ENCODE results near the gene PDE5A. TPM values are rescaled to one million over a fixed set of nuclear protein-coding genes. Genes with fewer than 3 reads are reported as not detected.
A peak's percentile ranks its signal among the peaks of the same experiment; 100 is the strongest.

The PDE5A gene
- total and polyA plus RNA-seq, 4 experiments from 2014 or later = 1.00 to 7.0 (median 2.4) TPM

- H3K4me1 Mint-ChIP-seq = peaks cover 7 to 26% (median 16%) of the 10 kb centered on the region in 4 donors
These were observed 1.0 kb downstream of the PDE5A start for GRCh38 chr4:119627267-119628255.

DNA sequence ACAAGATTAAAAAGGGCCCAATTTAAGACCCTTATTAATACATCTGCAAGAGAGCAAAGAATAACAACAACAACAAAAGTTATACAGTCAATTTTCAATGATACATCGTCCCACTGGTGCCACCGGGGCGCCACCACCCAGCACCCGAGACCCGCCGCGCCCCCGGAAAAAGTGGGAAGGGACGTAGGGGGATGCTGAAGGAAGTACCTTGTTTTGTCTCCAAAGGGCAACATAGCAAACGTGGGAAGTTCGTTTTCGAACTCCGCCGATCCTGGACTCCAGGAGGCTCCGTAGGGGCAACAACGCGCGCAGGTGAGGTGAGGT lies 1.7 kb downstream of the PDE5A start:
- CTCF ChIA-PET (ENCODE audit: partially characterized antibody) = interaction anchor here (0.6 to 2.5 kb wide), 6 partner anchors 10 to 1433 kb away, joined by 3 to 18 read pairs (median 3); no protein-coding TSS in a partner anchor
- POLR2A ChIA-PET (ENCODE audit: partially characterized antibody) = interaction anchor here (2.0 kb wide), 1 partner anchor 327 kb away, joined by 7 read pairs; a partner anchor contains a TSS
- peaks cover 7 to 26% (median 16%) of the 10 kb centered on the region in 4 donors for H3K4me1 Mint-ChIP-seq
- H3K9me3 ChIP-seq (ENCODE audit: control insufficient read depth in 1 of 2, low read length in 2 of 2) = no peaks in the 10 kb centered on the region
- peaks cover 16% of the 10 kb centered on the region for H3K4me1 ChIP-seq (ENCODE audit: insufficient read depth, low read length)
- H3K27ac Mint-ChIP-seq = peak overlapping the region in 3 of 7 donors; percentile 18 to 75 (median 32)
- H3K4me3 ChIP-seq (ENCODE audit: low read length in 2 of 2) = peak overlapping the region in 1 of 2 donors; percentile 67
- no peak for DNase-seq
- intact Hi-C loops (cut with micrococcal nuclease) = loop anchor here (1.0 to 5.0 kb wide), 5 partner anchors 70 to 855 kb away; partner anchors contain the start of gene USP53
- peaks cover 4% of the 10 kb centered on the region for H3K27me3 ChIP-seq (ENCODE audit: insufficient read depth, low read length)
- H3K9me3 Mint-ChIP-seq = no peaks in the 10 kb centered on the region
- H3K36me3 ChIP-seq (ENCODE audit: insufficient read depth, low read length) = no peaks in the 10 kb centered on the region
- no peaks in the 10 kb centered on the region for H3K27me3 Mint-ChIP-seq
- H3K4me3 Mint-ChIP-seq = peak overlapping the region; percentile 80 to 94 (median 84)
- H3K36me3 Mint-ChIP-seq = peaks cover 0 to 2% of the 10 kb centered on the region in 2 donors
- H3K27ac ChIP-seq (ENCODE audit: low read depth, low read length) = no peak overlapping the region

More at GRCh38 chr4:119627267-119628255, 1.0 kb downstream of the PDE5A start:
- DNase-seq = peak; percentile 46 to 64 (median 58)
- Histone ChIP-seq H3K4me3 (ENCODE audit: low read length in 2 of 2) (peak overlapping the region; percentile 33 to 67), H3K4me1 (ENCODE audit: insufficient read depth, low read length) (peaks cover 16% of the 10 kb centered on the region), H3K9me3 (ENCODE audit: control insufficient read depth in 1 of 2, low read length in 2 of 2) (no peaks in the 10 kb centered on the region), H3K36me3 (ENCODE audit: insufficient read depth, low read length) (no peaks in the 10 kb centered on the region), H3K27ac (ENCODE audit: low read depth, low read length) (peak overlapping the region; percentile 48), H3K27me3 (ENCODE audit: insufficient read depth, low read length) (peaks cover 4% of the 10 kb centered on the region)
- POLR2A ChIA-PET (ENCODE audit: partially characterized antibody) = interaction anchor here (1.2 to 2.0 kb wide), 3 partner anchors 173 to 1348 kb away, joined by 3 to 7 read pairs (median 5); a partner anchor contains a TSS
- H3K27ac Mint-ChIP-seq = peak overlapping the region in 6 of 7 donors; percentile 76 to 91 (median 86)
- H3K9me3 Mint-ChIP-seq = no peaks in the 10 kb centered on the region
- peaks cover 4 to 6% of the 10 kb centered on the region in 2 donors for H3K27me3 Mint-ChIP-seq
- intact Hi-C loops (cut with micrococcal nuclease) = loop anchor here (1.0 to 5.0 kb wide), 7 partner anchors 70 to 855 kb away; partner anchors contain the start of gene USP53
- H3K36me3 Mint-ChIP-seq = peaks cover 0 to 2% of the 10 kb centered on the region in 2 donors
- H3K4me3 Mint-ChIP-seq = peak overlapping the region; percentile 89 to 94 (median 92)
- CTCF ChIA-PET (ENCODE audit: partially characterized antibody) = interaction anchor here (0.6 to 2.6 kb wide), 22 partner anchors 8 to 1433 kb away, joined by 3 to 18 read pairs (median 3); partner anchors contain the start of gene METTL14

DNA sequence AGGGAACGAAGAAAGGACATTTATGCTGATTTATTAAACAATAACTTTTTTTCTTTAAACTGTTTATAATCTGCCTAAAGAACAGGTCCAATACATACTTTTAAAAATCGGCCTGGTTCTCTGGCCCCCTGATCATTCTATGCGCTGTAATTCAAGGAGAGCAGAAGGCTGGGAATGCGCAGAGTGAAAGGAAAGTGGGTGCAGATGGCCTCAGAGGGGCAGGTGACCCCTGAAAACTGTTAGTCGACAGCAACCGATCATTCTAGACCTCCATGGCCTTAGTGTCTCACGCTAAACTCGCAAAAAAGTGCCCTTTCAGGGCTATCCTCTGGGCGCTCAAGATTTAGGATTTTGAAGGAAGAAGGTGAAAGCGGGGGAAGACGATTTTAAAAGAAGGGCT lies 2.2 kb downstream of the PDE5A start:
- no peaks in the 10 kb centered on the region for H3K36me3 ChIP-seq (ENCODE audit: insufficient read depth, low read length)
- no peak overlapping the region for H3K27ac ChIP-seq (ENCODE audit: low read depth, low read length)
- Mint-ChIP-seq H3K36me3 (peaks cover 0 to 2% of the 10 kb centered on the region in 2 donors), H3K27ac (peak overlapping the region in 3 of 7 donors; percentile 29 to 75 (median 32)), H3K4me1 (peaks cover 7 to 26% (median 16%) of the 10 kb centered on the region in 4 donors), H3K27me3 (peaks cover 0 to under 1% of the 10 kb centered on the region in 2 donors), H3K4me3 (peak overlapping the region; percentile 80 to 94 (median 84)), H3K9me3 (no peaks in the 10 kb centered on the region)
- intact Hi-C loops (cut with micrococcal nuclease) = loop anchor here (5.0 kb wide), 4 partner anchors 69 to 854 kb away; partner anchors contain the start of gene USP53
- ChIA-PET POLR2A (ENCODE audit: partially characterized antibody) (no interaction called here), CTCF (ENCODE audit: partially characterized antibody) (interaction anchor here (0.6 to 2.5 kb wide), 5 partner anchors 11 to 1434 kb away, joined by 3 to 18 read pairs (median 4); no protein-coding TSS in a partner anchor)
- H3K4me1 ChIP-seq (ENCODE audit: insufficient read depth, low read length) = peaks cover 16% of the 10 kb centered on the region
- H3K9me3 ChIP-seq (ENCODE audit: control insufficient read depth in 1 of 2, low read length in 2 of 2) = no peaks in the 10 kb centered on the region
- DNase-seq = no peak
- H3K27me3 ChIP-seq (ENCODE audit: insufficient read depth, low read length) = peaks cover 4% of the 10 kb centered on the region
- peak overlapping the region in 1 of 2 donors; percentile 67 for H3K4me3 ChIP-seq (ENCODE audit: low read length in 2 of 2)

GRCh38 chr4:119625761-119626160 lies 2.8 kb downstream of the PDE5A start:
- no peaks in the 10 kb centered on the region for H3K9me3 Mint-ChIP-seq
- peaks cover 0 to 2% of the 10 kb centered on the region in 2 donors for H3K36me3 Mint-ChIP-seq
- intact Hi-C loops (cut with micrococcal nuclease) = loop anchor here (5.0 kb wide), 4 partner anchors 68 to 853 kb away; partner anchors contain the start of gene USP53
- H3K27ac ChIP-seq (ENCODE audit: low read depth, low read length) = no peak overlapping the region
- peaks cover 4% of the 10 kb centered on the region for H3K27me3 ChIP-seq (ENCODE audit: insufficient read depth, low read length)
- H3K4me3 Mint-ChIP-seq = peak overlapping the region in 1 of 8 donors; percentile 9
- no peak overlapping the region for H3K4me3 ChIP-seq (ENCODE audit: low read length in 2 of 2)
- H3K4me1 ChIP-seq (ENCODE audit: insufficient read depth, low read length) = peaks cover 16% of the 10 kb centered on the region
- CTCF ChIA-PET (ENCODE audit: partially characterized antibody) = interaction anchor here (1.1 kb wide), 1 partner anchor 67 kb away, joined by 4 read pairs; no protein-coding TSS in a partner anchor
- POLR2A ChIA-PET (ENCODE audit: partially characterized antibody) = no interaction called here
- H3K9me3 ChIP-seq (ENCODE audit: control insufficient read depth in 1 of 2, low read length in 2 of 2) = no peaks in the 10 kb centered on the region
- no peak overlapping the region for H3K27ac Mint-ChIP-seq
- H3K36me3 ChIP-seq (ENCODE audit: insufficient read depth, low read length) = no peaks in the 10 kb centered on the region
- peaks cover 0 to 4% of the 10 kb centered on the region in 2 donors for H3K27me3 Mint-ChIP-seq
- no peak for DNase-seq
- H3K4me1 Mint-ChIP-seq = peaks cover 7 to 26% (median 16%) of the 10 kb centered on the region in 4 donors

DNA sequence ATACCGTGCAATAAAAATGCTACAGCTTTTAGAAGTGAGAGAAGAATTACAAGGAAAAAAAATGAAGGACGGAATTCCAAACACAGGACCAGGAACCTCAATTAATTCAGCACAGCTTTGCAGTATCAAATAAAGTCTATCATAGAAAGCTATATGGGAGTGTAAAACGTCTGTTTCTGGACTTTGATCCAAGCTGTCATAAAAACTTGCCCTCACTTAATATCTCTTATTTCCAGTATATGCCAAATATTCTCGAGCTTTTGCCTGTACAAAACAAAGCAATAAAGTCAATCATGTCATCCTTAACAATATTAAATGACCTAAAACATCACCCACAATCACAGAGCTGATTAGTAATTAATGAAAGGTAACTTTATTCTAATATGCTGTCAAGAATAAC lies 4.2 kb downstream of the PDE5A start:
- no peaks in the 10 kb centered on the region for H3K27me3 ChIP-seq (ENCODE audit: insufficient read depth, low read length)
- H3K4me1 Mint-ChIP-seq = peaks cover 7 to 26% (median 16%) of the 10 kb centered on the region in 4 donors
- no peaks in the 10 kb centered on the region for H3K9me3 Mint-ChIP-seq
- H3K27me3 Mint-ChIP-seq = peaks cover 5% of the 10 kb centered on the region in 2 donors
- intact Hi-C loops (cut with micrococcal nuclease) = no loop called here
- ChIA-PET POLR2A (ENCODE audit: partially characterized antibody) (no interaction called here), CTCF (ENCODE audit: partially characterized antibody) (interaction anchor here (1.6 kb wide), 1 partner anchor 22 kb away, joined by 5 read pairs; no protein-coding TSS in a partner anchor)
- peaks cover 12% of the 10 kb centered on the region for H3K4me1 ChIP-seq (ENCODE audit: insufficient read depth, low read length)
- no peak overlapping the region for H3K27ac ChIP-seq (ENCODE audit: low read depth, low read length)
- H3K36me3 ChIP-seq (ENCODE audit: insufficient read depth, low read length) = no peaks in the 10 kb centered on the region
- H3K36me3 Mint-ChIP-seq = peaks cover 0 to 2% of the 10 kb centered on the region in 2 donors
- no peak overlapping the region for H3K4me3 Mint-ChIP-seq
- H3K27ac Mint-ChIP-seq = no peak overlapping the region
- no peaks in the 10 kb centered on the region for H3K9me3 ChIP-seq (ENCODE audit: control insufficient read depth in 1 of 2, low read length in 2 of 2)
- DNase-seq = no peak
- no peak overlapping the region for H3K4me3 ChIP-seq (ENCODE audit: low read length in 2 of 2)

GRCh38 chr4:119623025-119623424 lies 5.6 kb downstream of the PDE5A start:
- peaks cover 0 to 2% of the 10 kb centered on the region in 2 donors for H3K36me3 Mint-ChIP-seq
- ChIA-PET POLR2A (ENCODE audit: partially characterized antibody) (no interaction called here), CTCF (ENCODE audit: partially characterized antibody) (interaction anchor here (1.1 kb wide), 1 partner anchor 22 kb away, joined by 3 read pairs; no protein-coding TSS in a partner anchor)
- peaks cover 5% of the 10 kb centered on the region in 2 donors for H3K27me3 Mint-ChIP-seq
- no peak overlapping the region for H3K27ac ChIP-seq (ENCODE audit: low read depth, low read length)
- H3K4me3 Mint-ChIP-seq = no peak overlapping the region
- DNase-seq = no peak
- no peak overlapping the region for H3K4me3 ChIP-seq (ENCODE audit: low read length in 2 of 2)
- no peaks in the 10 kb centered on the region for H3K9me3 Mint-ChIP-seq
- peaks cover 3% of the 10 kb centered on the region for H3K27me3 ChIP-seq (ENCODE audit: insufficient read depth, low read length)
- intact Hi-C loops (cut with micrococcal nuclease) = no loop called here
- peaks cover 7% of the 10 kb centered on the region for H3K4me1 ChIP-seq (ENCODE audit: insufficient read depth, low read length)
- no peaks in the 10 kb centered on the region for H3K9me3 ChIP-seq (ENCODE audit: control insufficient read depth in 1 of 2, low read length in 2 of 2)
- H3K27ac Mint-ChIP-seq = no peak overlapping the region
- no peaks in the 10 kb centered on the region for H3K36me3 ChIP-seq (ENCODE audit: insufficient read depth, low read length)
- peaks cover 1 to 15% (median 10%) of the 10 kb centered on the region in 4 donors for H3K4me1 Mint-ChIP-seq

Data from CD4-positive, alpha-beta memory T cell (primary cell).